Measurements from ENCODE around the gene MN1. TPM values are rescaled to one million over a fixed set of nuclear protein-coding genes. Genes with fewer than 3 reads are reported as not detected.
A peak's percentile ranks its signal among the peaks of the same experiment; 100 is the strongest.

MN1 gene
- total and polyA plus RNA-seq, 8 donors: 0.54 to 2.6 (median 0.91) TPM

DNA sequence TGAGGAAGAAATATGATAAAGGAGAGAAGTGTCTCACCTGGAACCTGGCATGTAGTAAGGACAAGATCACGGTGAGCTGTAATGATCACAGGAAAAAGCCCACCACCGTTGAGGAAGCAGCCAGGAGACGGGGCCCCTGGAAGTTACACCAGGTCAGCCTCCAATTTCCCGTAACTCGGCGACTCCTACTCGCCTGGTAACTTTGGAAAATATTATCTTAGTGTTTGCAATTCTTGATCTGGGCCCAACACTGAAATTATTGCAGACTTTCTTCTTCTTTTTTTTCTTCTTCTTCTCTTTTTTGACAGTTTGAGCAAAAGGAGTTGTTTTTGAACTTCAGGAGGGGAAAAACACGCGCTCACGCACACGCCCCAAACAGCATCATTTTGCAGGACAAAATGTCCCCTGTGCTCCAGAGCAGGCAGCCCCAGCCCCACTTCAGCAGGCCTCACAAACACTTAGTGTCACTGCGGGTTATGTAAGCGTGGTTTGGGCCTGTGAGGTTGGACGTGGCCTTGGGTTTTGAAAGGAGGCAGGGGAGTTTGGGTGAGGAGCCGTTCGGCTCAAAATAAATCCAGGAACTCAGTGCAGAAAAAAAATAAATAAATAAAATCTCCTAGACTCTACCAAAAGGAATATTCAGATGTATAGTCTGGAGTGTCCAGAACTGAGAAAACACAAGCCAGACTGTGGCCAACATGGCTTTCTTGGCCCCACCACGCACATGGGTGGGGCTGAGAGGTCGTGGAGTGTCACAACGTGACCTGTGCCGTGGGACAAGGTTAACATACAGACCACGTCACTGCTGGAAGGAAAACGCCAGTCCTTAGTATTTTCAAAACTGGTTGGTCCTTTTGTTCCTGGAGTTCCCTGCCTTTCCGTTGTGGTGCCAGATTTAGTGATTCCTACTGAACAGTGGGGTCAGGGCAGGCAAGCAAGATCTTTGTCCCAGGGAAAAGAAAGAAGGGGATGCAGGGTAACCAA lies 26.3 kb upstream of the MN1 start:
- H3K36me3 ChIP-seq: no peaks in the 10 kb centered on the region
- FAIRE-seq (no peak), DNase-seq (no peak), ATAC-seq (peak in 1 of 4 donors; percentile 21)
- no peak overlapping the region for H3K27ac ChIP-seq
- TF ChIP-seq, protein P1, sequence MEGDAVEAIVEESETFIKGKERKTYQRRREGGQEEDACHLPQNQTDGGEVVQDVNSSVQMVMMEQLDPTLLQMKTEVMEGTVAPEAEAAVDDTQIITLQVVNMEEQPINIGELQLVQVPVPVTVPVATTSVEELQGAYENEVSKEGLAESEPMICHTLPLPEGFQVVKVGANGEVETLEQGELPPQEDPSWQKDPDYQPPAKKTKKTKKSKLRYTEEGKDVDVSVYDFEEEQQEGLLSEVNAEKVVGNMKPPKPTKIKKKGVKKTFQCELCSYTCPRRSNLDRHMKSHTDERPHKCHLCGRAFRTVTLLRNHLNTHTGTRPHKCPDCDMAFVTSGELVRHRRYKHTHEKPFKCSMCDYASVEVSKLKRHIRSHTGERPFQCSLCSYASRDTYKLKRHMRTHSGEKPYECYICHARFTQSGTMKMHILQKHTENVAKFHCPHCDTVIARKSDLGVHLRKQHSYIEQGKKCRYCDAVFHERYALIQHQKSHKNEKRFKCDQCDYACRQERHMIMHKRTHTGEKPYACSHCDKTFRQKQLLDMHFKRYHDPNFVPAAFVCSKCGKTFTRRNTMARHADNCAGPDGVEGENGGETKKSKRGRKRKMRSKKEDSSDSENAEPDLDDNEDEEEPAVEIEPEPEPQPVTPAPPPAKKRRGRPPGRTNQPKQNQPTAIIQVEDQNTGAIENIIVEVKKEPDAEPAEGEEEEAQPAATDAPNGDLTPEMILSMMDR (IDR thresholded peaks at IDR 0.05): no peak
- intact Hi-C loops (cut with DNase I): no loop called here
- no peaks in the 10 kb centered on the region for H3K27me3 ChIP-seq
- H3K9me3 ChIP-seq: no peaks in the 10 kb centered on the region
- no peak overlapping the region for H3K4me3 ChIP-seq
- H3K4me1 ChIP-seq: no peaks in the 10 kb centered on the region
- 81 to 85% methylated on average over 23 of the region's 23 CpGs for WGBS, 2 donors

- intact Hi-C loops (cut with DNase I): no loop called here
- Histone ChIP-seq H3K27me3 (no peaks in the 10 kb centered on the region), H3K4me3 (no peak overlapping the region), H3K4me1 (no peaks in the 10 kb centered on the region), H3K27ac (no peak overlapping the region), H3K9me3 (no peaks in the 10 kb centered on the region), H3K36me3 (no peaks in the 10 kb centered on the region)
- FAIRE-seq (no peak), ATAC-seq (no peak), DNase-seq (no peak)
- WGBS, 2 donors: 87 to 92% methylated on average over 6 of the region's 6 CpGs
- TF ChIP-seq, protein P1 (IDR thresholded peaks at IDR 0.05): no peak
Observed at GRCh38 chr22:27825174-27825573, 23.6 kb upstream of the MN1 start.

DNA sequence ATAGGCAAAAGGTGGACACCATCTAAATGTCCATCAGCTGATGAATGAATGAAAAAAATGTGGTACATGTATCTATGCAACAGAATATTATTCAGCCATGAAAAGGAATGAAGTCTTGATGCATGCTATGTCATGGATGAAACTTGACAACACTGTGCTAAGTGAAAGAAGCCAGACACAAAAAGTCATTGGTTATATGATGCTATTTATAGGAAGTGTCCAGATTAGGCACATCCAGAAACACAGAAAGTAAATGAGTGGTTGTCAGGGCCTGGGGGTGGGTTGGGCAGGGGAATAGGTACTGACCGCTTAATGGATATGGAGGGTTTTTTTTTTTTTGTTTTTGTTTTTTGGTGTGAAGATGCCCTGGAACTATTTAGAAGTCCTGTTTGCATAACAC lies 21.7 kb upstream of the MN1 start:
- TF ChIP-seq, protein P1 (IDR thresholded peaks at IDR 0.05): no peak
- Histone ChIP-seq H3K36me3 (no peaks in the 10 kb centered on the region), H3K4me3 (no peak overlapping the region), H3K9me3 (no peaks in the 10 kb centered on the region), H3K27me3 (no peaks in the 10 kb centered on the region), H3K27ac (no peak overlapping the region), H3K4me1 (no peaks in the 10 kb centered on the region)
- DNase-seq (no peak), FAIRE-seq (no peak), ATAC-seq (no peak)
- intact Hi-C loops (cut with DNase I): no loop called here
- WGBS, 2 donors: 96 to 97% methylated on average over 1 of the region's 1 CpG

GRCh38 chr22:27820896-27821866 lies 19.6 kb upstream of the MN1 start:
- no peak for FAIRE-seq
- no peaks in the 10 kb centered on the region for H3K27me3 ChIP-seq
- H3K27ac ChIP-seq: peak overlapping the region; percentile 13 to 74 (median 44)
- no peak overlapping the region for H3K4me3 ChIP-seq
- peak in 3 of 4 donors; percentile 66 to 83 (median 82) for ATAC-seq
- intact Hi-C loops (cut with DNase I): no loop called here
- H3K9me3 ChIP-seq: no peaks in the 10 kb centered on the region
- TF ChIP-seq, protein P1 (IDR thresholded peaks at IDR 0.05): no peak
- DNase-seq: peak in 2 of 6 donors; percentile 30 to 33
- 52 to 54% methylated on average over 22 of the region's 22 CpGs for WGBS, 2 donors
- H3K36me3 ChIP-seq: no peaks in the 10 kb centered on the region
- H3K4me1 ChIP-seq: no peaks in the 10 kb centered on the region
